ENCODE data around the gene ATP11B.

GRCh38 chr3:182862159-182862860 lies 69.0 kb downstream of the ATP11B start:
- no peak for TF ChIP-seq CTCF (IDR thresholded peaks at IDR 0.05)
- TF ChIP-seq POLR2AphosphoS5 (IDR thresholded peaks at IDR 0.05), result no peak

Data from esophagus muscularis mucosa (tissue), 3 donors.